B cell (primary cell): ENCODE results near the gene FABP6. TPM values are rescaled to one million over a fixed set of nuclear protein-coding genes. Genes with fewer than 3 reads are reported as not detected.

Experiments
- ATAC-seq: fragments of 200-7000 bp; cut with Tn5 transposase; one replicate; pipeline ENCODE4 v1.10.0; 2021; ENCODE audit warnings: low read depth, mild to moderate bottlenecking, moderate number of reproducible peaks, moderate library complexity
- CTCF ChIA-PET: fragments of 350-600 bp; sonication (Branson Sonifier 250); formaldehyde crosslinking; loops from one replicate; lab custom pipeline; 2021; ENCODE audit warnings: antibody characterized with exemption, inconsistent platforms; lab: Charles Lee
- POLR2A ChIA-PET: fragments of 350-600 bp; sonication (Branson Sonifier 250); formaldehyde crosslinking; loops from one replicate; lab custom pipeline; 2021; ENCODE audit warnings: antibody characterized with exemption; lab: Charles Lee
- DNase-seq: peaks from one replicate; pipeline ENCODE4 v3.0.0; 2013
- H2AFZ ChIP-seq: 2 replicates; pipeline ENCODE4 v1.6.1; 2012; ENCODE audit warnings: mild to moderate bottlenecking, low read depth, low read length; ENCODE audit not compliant: insufficient read depth, poor library complexity, severe bottlenecking
- H3K27ac ChIP-seq, 2 donors: 1 replicate in 1 of 2; 2 replicates in 1 of 2; pipeline ENCODE4 v1.5.1; 2012 to 2013; ENCODE audit warnings: low read length in 2 of 2, mild to moderate bottlenecking in 2 of 2, moderate library complexity in 1 of 2
- H3K27me3 ChIP-seq, 4 experiments: fragments of 200-600 bp in 1 of 4; sonication (generic) in 1 of 4; replicated peaks in 1 of 4; 1 replicate in 2 of 4; 2 replicates in 2 of 4; pipeline versions ENCODE4 v1.6.1 to v1.7.0; 2013 to 2016; ENCODE audit warnings: low read length in 3 of 4, mild to moderate bottlenecking in 2 of 4, mixed read lengths in 1 of 4, moderate library complexity in 1 of 4; ENCODE audit not compliant: insufficient read depth in 4 of 4, control insufficient read depth in 3 of 4; ENCODE audit errors: control extremely low read depth in 1 of 4
- H3K36me3 ChIP-seq, 2 experiments: replicated peaks in 1 of 2; 1 replicate in 1 of 2; 2 replicates in 1 of 2; pipeline versions ENCODE4 v1.6.1 to v1.7.1; 2013; ENCODE audit warnings: low read length in 1 of 2; ENCODE audit not compliant: insufficient read depth in 2 of 2, control insufficient read depth in 1 of 2; ENCODE audit errors: control extremely low read depth in 1 of 2, extremely low read depth in 1 of 2
- H3K4me1 ChIP-seq, 2 donors: fragments of 200-600 bp in 1 of 2; sonication (generic) in 1 of 2; 1 replicate in 1 of 2; 2 replicates in 1 of 2; pipeline versions ENCODE4 v1.5.1 to v1.6.1; 2013 to 2017; ENCODE audit warnings: low read length in 2 of 2; ENCODE audit not compliant: control insufficient read depth in 2 of 2, insufficient read depth in 2 of 2
- H3K4me2 ChIP-seq: replicated peaks from 2 replicates; pipeline ENCODE3; 2012; ENCODE audit warnings: mild to moderate bottlenecking, low read depth, low read length; ENCODE audit not compliant: poor library complexity, severe bottlenecking
- H3K4me3 ChIP-seq, 5 experiments: fragments of 200-600 bp in 1 of 5; sonication (generic) in 1 of 5; 1 replicate in 3 of 5; 2 replicates in 2 of 5; pipeline versions ENCODE4 v1.5.1 to v1.7.0; 2011 to 2016; ENCODE audit warnings: low read length in 4 of 5, mild to moderate bottlenecking in 4 of 5, low read depth in 2 of 5, control low read depth in 1 of 5, moderate library complexity in 1 of 5; ENCODE audit not compliant: insufficient read depth in 1 of 5; ENCODE audit errors: control extremely low read depth in 1 of 5, extremely low read depth in 1 of 5
- H3K79me2 ChIP-seq: fragments of 200-600 bp; sonication (generic); one replicate; pipeline ENCODE4 v1.6.0; 2016; ENCODE audit warnings: low read length; ENCODE audit not compliant: control insufficient read depth, insufficient read depth
- H3K9ac ChIP-seq: fragments of 200-600 bp; sonication (generic); 2 replicates; pipeline ENCODE4 v1.6.1; 2017; ENCODE audit warnings: mild to moderate bottlenecking, low read length, moderate library complexity
- H3K9me3 ChIP-seq, 3 donors: one replicate each; pipeline versions ENCODE4 v1.6.1 to v1.7.1; 2013; ENCODE audit warnings: low read length in 2 of 3; ENCODE audit not compliant: control insufficient read depth in 2 of 3, insufficient read depth in 1 of 3; ENCODE audit errors: control extremely low read depth in 1 of 3
- H4K20me1 ChIP-seq: 2 replicates; pipeline ENCODE4 v1.6.0; 2012; ENCODE audit warnings: mild to moderate bottlenecking, low read length; ENCODE audit not compliant: insufficient read depth, control insufficient read depth, poor library complexity, severe bottlenecking
- H3K27ac Mint-ChIP-seq: one replicate; pipeline ENCODE4 v1.8.0; 2021; ENCODE audit warnings: mixed read lengths
- H3K27me3 Mint-ChIP-seq: one replicate; pipeline ENCODE4 v1.8.0; 2021; ENCODE audit warnings: mixed read lengths
- H3K4me1 Mint-ChIP-seq: one replicate; pipeline ENCODE4 v1.8.0; 2021; ENCODE audit warnings: mixed read lengths
- H3K4me3 Mint-ChIP-seq: one replicate; pipeline ENCODE4 v1.8.0; 2021; ENCODE audit warnings: mixed read lengths
- H3K9me3 Mint-ChIP-seq: one replicate; pipeline ENCODE4 v1.8.0; 2022; ENCODE audit warnings: mixed read lengths; ENCODE audit not compliant: insufficient read depth
- EZH2 ChIP-seq: IDR thresholded peaks from 2 replicates; pipeline ENCODE4 v1.6.1; 2012; ENCODE audit warnings: borderline replicate concordance, low read depth, mild to moderate bottlenecking, moderate library complexity, low read length; ENCODE audit not compliant: insufficient read depth, poor library complexity, severe bottlenecking
- WGBS: methylation state at CpG from one replicate; pipeline ENCODE4 v1.1.5; 2013; ENCODE audit warnings: missing lambda C conversion rate; ENCODE audit not compliant: insufficient coverage; 5-methylcytosine and 5-hydroxymethylcytosine counted together
- intact Hi-C: fragments of 100-400 bp; cut with micrococcal nuclease; formaldehyde crosslinking; loops from one replicate; pipeline ENCODE4 v1.10.0; 2022
- polyA plus RNA-seq: library from polyadenylated mRNA; depleted of rRNA; stranded (reverse); fragments of >200 nt; gene quantifications from 2 replicates; pipeline ENCODE4 v1.2.3, GENCODE V29; 2012
- total RNA-seq, 2 donors: library from RNA; stranded (reverse); fragments of 120-200 nt in 1 of 2; gene quantifications; 1 replicate in 1 of 2; 2 replicates in 1 of 2; pipeline versions ENCODE4 v1.2.3 to v1.2.4, GENCODE V29; 2013 to 2022
- TF ChIP-seq, protein P1 (sequence below): fragments of 200-600 bp; IDR thresholded peaks from one replicate; pipeline ENCODE4 v1.8.0; 2022; ENCODE audit warnings: antibody characterized with exemption, mild to moderate bottlenecking

Gene FABP6
- total and polyA plus RNA-seq, 2 donors (not counting 1 experiment from before 2014, with no cell fraction given), result not detected

DNA sequence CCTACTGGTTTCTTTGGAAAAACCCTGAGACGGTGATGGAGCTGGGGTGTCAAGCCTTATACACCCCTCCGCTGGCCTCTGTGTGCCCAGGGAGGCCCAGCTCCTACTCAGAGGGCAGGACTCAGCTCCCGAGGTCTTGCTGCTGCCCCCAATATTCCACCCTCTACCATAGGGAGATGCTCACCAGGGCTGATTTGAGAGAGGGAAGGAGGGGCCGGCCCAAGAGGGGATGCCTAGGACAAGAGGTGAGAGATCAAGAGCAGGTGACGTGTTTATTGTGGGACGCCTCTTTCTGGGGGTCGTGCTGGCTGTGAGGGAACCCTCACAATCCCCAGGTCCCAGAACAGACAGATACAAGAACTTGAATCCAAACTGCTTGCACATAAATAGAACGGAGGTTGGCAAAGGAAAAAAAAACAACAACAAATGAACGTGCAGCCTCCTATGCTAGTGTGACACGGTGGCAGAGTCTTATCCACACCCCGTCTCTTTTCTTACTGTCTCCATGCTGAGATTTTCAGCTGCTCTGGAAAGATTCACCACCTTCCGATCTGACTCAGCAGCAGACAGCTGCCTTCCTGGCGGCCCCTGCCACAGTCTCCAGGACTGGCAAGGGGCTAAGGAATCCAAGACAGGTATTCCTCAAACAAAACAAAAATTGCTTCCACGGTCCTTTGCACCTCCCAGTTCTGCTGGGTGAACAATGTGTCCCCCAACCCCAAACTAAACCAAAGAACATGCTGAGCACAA is 22.3 kb downstream of the FABP6 start:
- Histone ChIP-seq H3K4me1 (no peaks in the 10 kb centered on the region), H3K79me2 (no peaks in the 10 kb centered on the region), H2AFZ (no peak overlapping the region), H3K9me3 (no peaks in the 10 kb centered on the region), H3K36me3 (no peaks in the 10 kb centered on the region), H3K4me3 (no peak overlapping the region), H3K27ac (no peak overlapping the region), H4K20me1 (no peaks in the 10 kb centered on the region), H3K27me3 (no peaks in the 10 kb centered on the region), H3K4me2 (no peak overlapping the region), H3K9ac (no peak overlapping the region)
- H3K27ac Mint-ChIP-seq, result no peak overlapping the region
- intact Hi-C loops, result no loop called here
- WGBS, result 86% methylated on average over 9 of the region's 14 CpGs
- no peak for ATAC-seq
- H3K27me3 Mint-ChIP-seq, result peaks cover 8% of the 10 kb centered on the region
- H3K4me3 Mint-ChIP-seq, result no peak overlapping the region
- TF ChIP-seq, protein P1, sequence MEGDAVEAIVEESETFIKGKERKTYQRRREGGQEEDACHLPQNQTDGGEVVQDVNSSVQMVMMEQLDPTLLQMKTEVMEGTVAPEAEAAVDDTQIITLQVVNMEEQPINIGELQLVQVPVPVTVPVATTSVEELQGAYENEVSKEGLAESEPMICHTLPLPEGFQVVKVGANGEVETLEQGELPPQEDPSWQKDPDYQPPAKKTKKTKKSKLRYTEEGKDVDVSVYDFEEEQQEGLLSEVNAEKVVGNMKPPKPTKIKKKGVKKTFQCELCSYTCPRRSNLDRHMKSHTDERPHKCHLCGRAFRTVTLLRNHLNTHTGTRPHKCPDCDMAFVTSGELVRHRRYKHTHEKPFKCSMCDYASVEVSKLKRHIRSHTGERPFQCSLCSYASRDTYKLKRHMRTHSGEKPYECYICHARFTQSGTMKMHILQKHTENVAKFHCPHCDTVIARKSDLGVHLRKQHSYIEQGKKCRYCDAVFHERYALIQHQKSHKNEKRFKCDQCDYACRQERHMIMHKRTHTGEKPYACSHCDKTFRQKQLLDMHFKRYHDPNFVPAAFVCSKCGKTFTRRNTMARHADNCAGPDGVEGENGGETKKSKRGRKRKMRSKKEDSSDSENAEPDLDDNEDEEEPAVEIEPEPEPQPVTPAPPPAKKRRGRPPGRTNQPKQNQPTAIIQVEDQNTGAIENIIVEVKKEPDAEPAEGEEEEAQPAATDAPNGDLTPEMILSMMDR, result no peak
- TF ChIP-seq EZH2, result no peak
- no peaks in the 10 kb centered on the region for H3K9me3 Mint-ChIP-seq
- H3K4me1 Mint-ChIP-seq, result no peaks in the 10 kb centered on the region
- no peak for DNase-seq
- CTCF ChIA-PET, result no interaction called here
- POLR2A ChIA-PET, result no interaction called here

- Histone ChIP-seq H3K9me3 (no peaks in the 10 kb centered on the region), H3K9ac (no peak overlapping the region), H3K79me2 (no peaks in the 10 kb centered on the region), H3K4me3 (no peak overlapping the region), H3K4me2 (no peak overlapping the region), H4K20me1 (no peaks in the 10 kb centered on the region), H3K4me1 (no peaks in the 10 kb centered on the region), H3K36me3 (no peaks in the 10 kb centered on the region), H3K27me3 (no peaks in the 10 kb centered on the region), H2AFZ (no peak overlapping the region), H3K27ac (no peak overlapping the region)
- WGBS, result 92% methylated on average over 7 of the region's 9 CpGs
- Mint-ChIP-seq H3K9me3 (no peaks in the 10 kb centered on the region), H3K4me1 (no peaks in the 10 kb centered on the region), H3K27ac (no peak overlapping the region), H3K4me3 (no peak overlapping the region), H3K27me3 (peaks cover 8% of the 10 kb centered on the region)
- intact Hi-C loops, result no loop called here
- ChIA-PET CTCF (no interaction called here), POLR2A (no interaction called here)
- no peak for ATAC-seq
- DNase-seq, result no peak
- TF ChIP-seq, protein P1, result no peak
- TF ChIP-seq EZH2, result no peak
Observed at GRCh38 chr5:160252916-160253315, 23.6 kb downstream of the FABP6 start.
